ENCODE results near the gene CD8B2.

DNA sequence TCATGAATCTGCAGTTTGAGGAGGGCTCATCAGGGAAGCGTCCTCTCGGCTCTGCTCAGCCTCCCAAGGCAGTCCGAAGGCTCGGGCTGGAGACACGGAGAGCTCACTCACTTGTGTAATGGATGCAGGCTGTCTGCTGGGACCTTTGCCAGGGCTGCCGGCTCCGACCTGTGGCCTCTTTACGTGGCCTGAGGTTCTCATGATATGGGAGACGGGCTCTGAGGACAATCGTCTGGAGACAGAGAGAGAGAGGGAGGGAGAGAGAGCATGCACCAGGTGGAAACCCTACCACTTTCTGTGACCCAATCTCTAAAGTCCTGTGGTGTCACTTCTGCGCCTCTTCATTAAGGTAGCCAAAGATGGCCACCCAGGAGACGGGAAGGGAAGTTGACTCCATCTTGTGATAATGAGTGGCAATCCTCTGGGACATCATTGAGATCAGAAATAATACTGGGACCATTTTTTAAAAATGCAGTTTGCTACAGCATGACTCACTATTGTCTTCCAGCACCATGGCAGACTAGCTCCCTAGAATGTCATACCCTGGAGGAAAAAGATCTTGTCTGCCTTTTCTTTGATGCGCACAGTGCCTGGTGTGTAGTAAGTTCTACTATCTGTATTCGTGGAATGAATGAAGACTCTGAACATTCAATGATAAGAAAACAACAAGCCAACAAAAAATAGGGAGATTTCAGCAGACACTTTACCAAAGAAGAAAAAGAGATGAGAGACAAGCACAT is 60.2 kb downstream of the CD8B2 start:
- TF ChIP-seq GATA3 (IDR thresholded peaks at IDR 0.05; ENCODE audit: low read depth, low read length) (no peak), GATA2 (IDR thresholded peaks at IDR 0.05; ENCODE audit: low read depth, low read length) (no peak)

Data from SH-SY5Y (cell line).